Fibroblast of skin of back (primary cell): ENCODE results near the gene CFAP45.

Experiments used
- DNase-seq: peaks from one replicate; pipeline ENCODE4 v3.0.0-alpha.2; 2013

CFAP45 gene

DNA sequence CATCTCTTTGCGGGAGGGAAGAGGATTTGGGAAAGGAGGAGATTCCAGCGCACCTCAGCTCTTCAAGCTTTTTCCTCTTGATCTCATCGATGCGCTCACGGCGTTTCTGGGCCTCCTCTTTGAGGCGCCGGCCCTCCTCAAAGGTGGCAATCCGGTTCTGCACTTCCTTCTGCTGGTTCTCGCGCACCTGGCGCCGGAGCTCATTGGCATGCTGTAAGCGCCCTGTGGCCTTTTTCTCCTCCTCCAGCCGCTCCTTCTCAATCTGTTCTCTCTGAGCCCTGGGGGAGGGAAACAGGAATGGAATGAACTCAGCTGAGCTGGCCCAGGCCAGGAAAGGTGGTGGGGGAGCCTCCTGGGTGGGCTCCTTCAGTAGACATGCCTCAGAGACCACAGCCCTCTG lies 27.1 kb downstream of the CFAP45 start:
- no peak for DNase-seq

GRCh38 chr1:159870704-159871103 lies 29.3 kb downstream of the CFAP45 start:
- DNase-seq: no peak

DNA sequence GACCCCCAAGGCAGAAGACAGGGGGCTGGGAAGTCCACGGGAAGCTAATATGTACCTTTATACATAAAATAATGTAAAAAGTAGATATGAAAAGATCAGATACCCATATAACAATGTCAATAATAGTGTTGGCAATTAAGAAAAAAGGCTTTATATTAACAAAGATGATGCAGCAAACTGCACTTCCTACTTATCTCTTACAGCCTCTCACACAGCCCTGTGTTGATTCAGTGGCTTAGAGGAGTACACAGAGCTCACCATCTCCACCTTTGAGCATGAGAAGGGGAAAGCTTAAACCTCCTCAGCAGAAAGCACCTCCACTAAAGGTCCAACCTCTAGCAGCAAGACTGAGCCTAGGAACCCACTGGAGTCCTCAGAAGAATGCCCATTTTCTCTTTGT lies 30.4 kb downstream of the CFAP45 start:
- DNase-seq: no peak

- peak; percentile 61 for DNase-seq
Measured at GRCh38 chr1:159869173-159869572, 30.8 kb downstream of the CFAP45 start.

DNA sequence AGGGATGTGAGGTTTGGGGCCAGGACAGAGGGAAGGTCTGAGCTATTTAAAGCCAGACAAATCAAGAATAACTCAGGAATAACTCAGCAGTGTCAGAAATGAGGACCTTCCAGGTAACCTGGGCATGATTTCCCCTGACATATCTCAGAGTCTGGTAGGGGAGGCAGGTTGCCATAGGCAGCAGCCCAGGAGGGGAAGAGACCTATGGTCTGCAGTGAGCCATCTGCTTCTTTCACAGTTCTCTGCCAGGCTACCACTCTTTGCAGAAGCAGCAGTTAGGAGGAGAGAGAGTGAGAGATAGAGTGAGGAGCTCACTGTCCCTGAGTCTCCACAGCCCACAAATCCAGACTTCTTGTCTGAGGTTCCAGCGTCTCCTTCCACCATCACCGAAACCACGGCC lies 31.2 kb downstream of the CFAP45 start:
- no peak for DNase-seq

GRCh38 chr1:159867664-159868026 lies 32.3 kb downstream of the CFAP45 start:
- DNase-seq: no peak

DNA sequence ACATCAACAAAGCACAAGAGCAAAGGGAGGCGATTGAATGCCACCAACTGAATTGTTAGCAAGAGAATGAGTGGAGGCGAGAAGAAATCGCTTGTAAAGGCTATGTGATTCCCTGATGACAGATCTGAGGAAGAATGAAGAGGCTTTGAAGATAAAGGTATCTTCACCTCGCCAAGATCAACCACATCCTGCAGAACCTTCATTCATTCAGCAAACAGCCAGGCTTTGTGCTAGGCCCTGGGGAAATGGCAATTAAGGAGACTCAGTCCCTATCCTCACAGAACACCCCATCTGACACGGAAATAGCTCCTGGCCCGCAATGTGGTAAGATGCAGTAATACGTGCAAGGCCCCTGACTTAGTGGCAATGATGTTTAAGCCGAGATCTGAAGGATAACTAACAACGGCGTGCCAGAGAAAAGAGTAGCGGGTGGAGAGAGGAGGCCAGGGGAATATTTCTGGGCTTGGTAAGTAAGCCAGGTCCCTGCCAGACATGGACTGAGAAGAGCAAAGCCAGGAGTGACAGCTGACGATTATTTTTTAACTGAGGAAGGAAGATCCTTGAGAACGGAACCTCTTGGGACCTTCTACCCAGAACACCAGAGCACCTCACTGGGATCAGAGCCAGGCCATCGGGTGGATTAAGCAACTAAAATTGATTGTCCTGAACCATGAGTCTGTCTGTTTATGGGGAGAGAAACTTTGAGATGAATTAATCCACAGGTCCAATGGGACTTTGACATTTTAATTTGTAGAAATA lies 32.9 kb downstream of the CFAP45 start:
- no peak for DNase-seq

- DNase-seq: no peak
Measured at GRCh38 chr1:159866066-159866465, 33.9 kb downstream of the CFAP45 start.

DNA sequence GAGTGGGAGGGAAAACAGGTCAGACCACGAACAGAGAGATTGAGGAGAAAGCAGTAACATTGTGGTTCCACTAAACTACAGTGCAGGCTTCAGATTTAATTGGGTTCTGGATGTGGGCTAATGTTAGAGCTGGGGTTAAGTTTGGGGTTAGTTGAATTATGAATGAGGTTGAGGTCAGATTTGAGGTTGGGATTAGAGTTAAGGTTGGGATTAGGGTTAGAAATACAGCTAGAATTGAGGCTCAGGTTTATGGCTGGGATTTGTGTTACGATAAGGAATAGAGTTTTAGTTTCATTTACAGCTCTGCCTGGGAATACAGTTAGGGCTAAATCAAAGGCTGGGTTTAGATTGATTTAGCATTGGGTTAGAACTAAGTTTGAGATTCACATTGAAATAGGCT lies 35.7 kb downstream of the CFAP45 start:
- no peak for DNase-seq

GRCh38 chr1:159862557-159862956 lies 37.4 kb downstream of the CFAP45 start, which contains the start of gene VSIG8:
VSIG8 (minus strand) TSS chr1:159862657; CDS start chr1:159862521, 136 bp downstream.
- DNase-seq: no peak

DNA sequence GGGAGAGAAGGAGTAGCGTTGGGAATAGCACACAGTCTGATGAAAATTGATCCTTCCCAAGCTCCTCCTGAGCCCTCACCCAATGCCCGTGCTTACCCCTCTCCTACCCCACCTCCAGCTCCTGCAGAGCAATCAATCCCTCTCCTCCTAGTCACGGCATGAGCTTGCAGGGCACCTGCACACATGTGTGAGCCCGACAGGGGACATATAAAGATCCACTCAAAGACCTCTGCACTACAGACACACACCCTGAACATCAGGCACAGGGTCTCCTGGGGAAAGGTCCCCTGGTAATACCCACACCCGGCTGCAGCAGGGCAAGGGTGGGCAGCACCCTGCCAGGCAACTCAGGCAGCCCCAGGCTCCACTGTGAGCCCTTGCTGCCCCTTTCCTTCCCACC lies 37.9 kb downstream of the CFAP45 start:
- no peak for DNase-seq

DNA sequence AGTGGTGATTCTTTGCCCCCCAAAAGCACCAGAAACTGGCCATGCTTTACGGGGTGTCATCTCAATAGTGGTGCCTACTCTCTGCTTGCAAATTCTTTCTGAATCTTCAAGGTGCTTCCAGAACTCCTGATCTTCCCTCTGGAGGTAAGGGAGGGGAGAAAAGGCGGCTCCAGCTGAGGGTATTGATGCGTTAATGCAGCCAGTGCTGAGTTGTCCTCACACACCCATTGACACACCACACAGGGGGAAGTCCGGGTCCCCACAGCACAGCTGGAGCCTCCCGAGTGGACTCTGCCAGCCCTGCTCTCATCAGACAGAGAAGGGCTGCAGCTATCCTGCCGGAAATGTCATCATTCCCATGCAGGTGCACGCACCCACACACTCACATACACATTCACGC lies 38.7 kb downstream of the CFAP45 start:
- DNase-seq: no peak

DNA sequence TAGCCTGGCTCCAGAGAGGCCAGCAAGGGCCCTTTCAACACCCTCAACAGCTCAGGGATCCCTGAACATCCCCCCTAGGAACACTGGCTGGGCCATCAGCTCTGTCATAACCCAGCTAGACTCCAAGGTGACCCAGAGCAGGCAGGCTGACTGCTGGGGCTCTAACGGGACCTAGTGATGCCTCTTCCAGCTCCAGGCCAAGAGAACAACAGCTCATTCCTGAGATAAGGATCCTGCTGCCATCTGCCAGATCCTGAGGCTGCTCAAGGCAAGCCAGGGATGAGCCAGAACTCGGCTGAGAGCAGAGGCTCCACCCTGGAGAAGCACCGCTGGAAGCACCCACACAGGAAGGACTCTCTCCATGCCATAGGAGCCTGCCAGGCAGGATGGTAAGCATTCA lies 39.5 kb downstream of the CFAP45 start:
- DNase-seq: no peak

DNA sequence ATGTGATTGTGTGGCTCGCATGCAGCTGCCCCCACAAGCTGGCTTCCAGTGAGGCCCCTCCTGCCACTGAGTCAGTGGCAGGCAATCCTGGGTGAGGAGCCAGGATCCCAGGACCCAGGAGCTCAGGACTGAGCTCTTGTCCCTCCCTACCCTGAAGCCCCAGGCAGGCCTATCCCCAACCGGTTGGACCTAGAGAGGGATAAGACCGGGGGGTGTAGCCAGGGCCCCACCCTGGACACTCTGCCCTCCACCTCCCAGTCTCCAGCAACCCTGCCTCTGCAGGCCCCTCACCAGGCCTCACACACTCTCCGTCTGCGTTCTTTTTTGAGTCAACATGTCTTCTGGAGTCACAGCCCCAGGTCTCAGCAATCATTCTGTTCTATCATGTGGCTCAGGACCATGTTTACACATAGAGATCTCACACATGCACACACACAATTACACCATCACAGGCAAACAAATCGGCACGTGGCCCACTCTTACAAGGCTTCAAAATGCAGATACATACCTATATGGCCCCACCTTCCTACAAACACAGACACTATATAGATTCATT lies 40.1 kb downstream of the CFAP45 start:
- no peak for DNase-seq

DNA sequence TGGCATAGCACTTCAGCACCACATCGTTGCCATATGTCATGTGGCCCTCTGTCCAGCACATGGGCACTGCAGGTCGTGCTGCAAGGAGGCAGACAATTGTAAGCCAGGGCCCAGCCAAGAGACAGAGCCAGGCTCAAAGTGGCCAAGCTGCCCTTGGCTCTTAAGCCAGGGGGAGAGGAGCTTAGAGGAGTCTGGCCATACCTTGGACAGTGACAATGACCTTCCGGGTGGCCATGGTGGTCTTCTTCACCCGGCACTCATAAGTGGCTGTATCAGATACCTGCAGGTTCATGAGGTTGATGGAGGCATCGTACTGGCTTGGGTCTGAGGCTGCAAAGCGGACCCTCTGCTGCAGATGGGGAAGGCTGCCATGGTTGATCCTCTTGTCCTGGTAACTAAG lies 42.1 kb downstream of the CFAP45 start:
- DNase-seq: no peak

GRCh38 chr1:159856576-159856975 lies 43.4 kb downstream of the CFAP45 start:
- no peak for DNase-seq

DNA sequence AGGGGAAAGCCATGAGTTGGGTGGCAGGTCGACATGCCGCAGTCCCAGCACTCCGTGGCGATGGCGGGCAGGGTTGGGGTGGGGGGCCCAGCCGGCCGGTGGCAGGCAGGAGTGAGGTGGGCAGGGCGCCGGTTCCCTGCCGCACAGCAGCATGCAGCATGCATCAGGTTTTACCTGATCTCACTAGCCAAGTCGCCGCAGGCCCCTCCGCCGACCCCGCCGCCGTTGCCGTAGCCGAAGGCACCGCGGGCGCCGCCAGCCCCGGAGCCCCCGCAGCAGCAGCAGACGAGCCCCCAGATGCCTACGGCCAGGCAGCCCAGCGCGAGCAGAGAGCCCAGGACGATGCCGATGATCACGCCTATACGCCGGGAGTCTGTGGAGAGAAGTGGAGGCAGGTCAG lies 44.3 kb downstream of the CFAP45 start:
- DNase-seq: no peak

DNA sequence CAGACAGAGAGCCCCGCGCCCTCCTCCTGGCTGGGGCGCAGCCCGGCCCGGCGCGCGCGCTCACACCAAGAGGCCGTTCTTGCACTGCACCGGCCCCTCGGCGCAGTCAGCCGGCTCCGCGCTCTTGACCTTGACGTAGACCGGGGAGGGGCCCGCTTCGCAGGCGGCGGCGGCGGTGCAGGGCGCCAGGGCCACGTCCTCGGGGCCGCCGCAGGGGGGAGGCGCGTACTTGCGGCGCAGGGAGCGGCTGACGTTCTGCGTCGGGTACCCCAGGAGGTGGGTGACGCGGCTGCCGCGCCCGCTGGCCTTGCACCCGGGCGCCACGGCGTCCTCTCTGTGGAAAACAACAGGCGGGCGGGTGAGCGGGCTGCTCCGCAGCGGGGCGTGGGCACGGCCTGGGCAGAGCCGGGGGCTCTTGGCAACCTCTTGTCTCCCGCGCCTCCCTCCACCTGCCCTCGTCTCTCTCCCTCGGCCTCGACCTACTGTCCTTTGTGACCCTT lies 45.2 kb downstream of the CFAP45 start:
- peak; percentile 84 for DNase-seq

DNA sequence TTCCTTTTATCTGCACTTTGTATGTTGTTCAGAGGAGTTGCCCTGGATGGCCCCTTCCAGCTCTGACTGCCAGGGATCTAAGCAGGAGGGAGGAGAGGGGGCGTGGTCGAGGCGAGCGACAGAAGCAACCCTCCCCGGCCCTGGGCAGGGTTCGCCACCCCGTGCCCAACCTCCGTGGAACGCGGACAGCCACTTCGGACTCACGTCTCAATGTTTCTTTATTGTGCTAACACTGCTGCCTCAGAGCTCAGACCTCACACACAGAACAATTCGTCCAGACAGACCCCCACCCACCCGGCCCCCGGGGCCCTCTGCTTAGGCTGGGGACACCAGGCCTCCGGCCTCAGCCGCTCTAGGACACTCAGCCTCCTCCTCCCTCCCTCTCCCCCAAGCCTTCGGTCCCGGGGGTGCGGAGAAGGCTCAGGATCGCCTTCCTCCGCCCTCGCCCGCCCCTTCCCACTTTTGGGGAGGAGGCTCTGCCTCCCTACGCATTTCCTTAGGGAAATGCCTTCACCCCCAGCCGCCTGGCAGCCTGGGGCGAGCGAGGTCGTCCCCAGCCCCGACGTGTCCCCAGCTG lies 45.8 kb downstream of the CFAP45 start:
- peak; percentile 68 for DNase-seq

DNA sequence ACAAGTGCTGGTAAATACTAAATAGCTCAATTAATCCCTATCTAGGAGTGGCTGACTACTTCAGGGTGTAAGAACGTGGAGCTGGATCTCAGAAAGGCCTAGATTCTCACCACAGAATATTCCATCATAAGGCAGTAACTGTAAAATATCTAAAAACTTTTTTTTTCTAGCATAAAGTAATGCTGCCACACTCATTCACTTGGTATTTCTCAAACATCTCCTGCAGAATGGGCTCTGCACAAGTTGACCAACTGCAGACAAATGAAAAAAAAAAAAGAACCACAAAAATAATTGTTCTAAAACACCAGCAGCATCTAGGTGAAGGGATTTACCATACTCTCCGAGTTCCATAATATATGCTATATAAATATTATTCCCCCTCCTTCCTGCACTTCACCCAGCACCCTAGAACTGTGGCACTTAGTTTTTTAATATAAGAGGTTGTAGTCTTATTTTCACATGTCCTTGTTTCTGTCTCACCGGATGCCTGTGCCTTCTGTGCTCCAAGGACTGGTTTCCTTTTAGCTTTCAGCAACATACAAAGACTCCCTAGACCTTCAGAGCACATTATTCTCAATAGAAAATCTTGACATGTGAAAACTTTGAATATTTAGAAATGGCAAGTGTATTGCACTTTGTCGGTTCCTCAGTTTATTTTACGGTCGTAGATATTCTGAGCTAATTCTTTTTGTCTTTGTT lies 46.4 kb downstream of the CFAP45 start:
- DNase-seq: peak; percentile 76

GRCh38 chr1:159851407-159851806 lies 48.6 kb downstream of the CFAP45 start:
- no peak for DNase-seq

- DNase-seq: peak; percentile 77
Measured at GRCh38 chr1:159849626-159850366, 50.2 kb downstream of the CFAP45 start.

GRCh38 chr1:159848326-159848725 lies 51.6 kb downstream of the CFAP45 start:
- DNase-seq: no peak
